HT1080 (cell line): ENCODE measurements around the gene FCGR3A. TPM values are rescaled to one million over a fixed set of nuclear protein-coding genes. Genes with fewer than 3 reads are reported as not detected.
"Not testable (repeated sequence)": the region's sequence is repeated elsewhere in the genome, so short reads cannot be mapped to it uniquely, and the experiment has no call there.

ENCODE experiments used
- DNase-seq: peaks from one replicate; pipeline ENCODE4 v3.0.0-alpha.2; 2015; ENCODE audit warnings: low read depth
- total RNA-seq: library from RNA; depleted of rRNA; stranded (reverse); fragments of >200 nt; shearing (Covaris generic); gene quantifications from 2 replicates; pipeline ENCODE4 v1.2.3, GENCODE V29; 2014

FCGR3A gene
- total RNA-seq, 1 experiment from 2014 or later: not detected

GRCh38 chr1:161556990-161557389, 7.4 kb upstream of the FCGR3A start:
- DNase-seq: not testable (repeated sequence)

- not testable (repeated sequence) for DNase-seq
Observed at GRCh38 chr1:161556143-161556542, 6.5 kb upstream of the FCGR3A start.

- not testable (repeated sequence) for DNase-seq
Observed at GRCh38 chr1:161554815-161555417, 5.3 kb upstream of the FCGR3A start.

GRCh38 chr1:161554340-161554739, 4.7 kb upstream of the FCGR3A start:
- DNase-seq: not testable (repeated sequence)

- DNase-seq: not testable (repeated sequence)
Observed at GRCh38 chr1:161553631-161554030, 4.0 kb upstream of the FCGR3A start.

- not testable (repeated sequence) for DNase-seq
Observed at GRCh38 chr1:161550942-161551341, 1.3 kb upstream of the FCGR3A start.

- not testable (repeated sequence) for DNase-seq
Observed at GRCh38 chr1:161548749-161549406, 740 bp downstream of the FCGR3A start.

GRCh38 chr1:161547995-161548741, 1.4 kb downstream of the FCGR3A start:
- DNase-seq: not testable (repeated sequence)

- not testable (repeated sequence) for DNase-seq
Observed at GRCh38 chr1:161545005-161545731, 4.5 kb downstream of the FCGR3A start.

GRCh38 chr1:161543125-161543524, 6.5 kb downstream of the FCGR3A start:
- not testable (repeated sequence) for DNase-seq

- DNase-seq: not testable (repeated sequence)
Observed at GRCh38 chr1:161542091-161542559, 7.5 kb downstream of the FCGR3A start.

GRCh38 chr1:161540570-161540960, 9.1 kb downstream of the FCGR3A start:
- not testable (repeated sequence) for DNase-seq

GRCh38 chr1:161539731-161540569, 9.7 kb downstream of the FCGR3A start:
- DNase-seq: peak; percentile 97

GRCh38 chr1:161538925-161539479, 10.6 kb downstream of the FCGR3A start:
- not testable (repeated sequence) for DNase-seq

- not testable (repeated sequence) for DNase-seq
Observed at GRCh38 chr1:161537068-161537669, 12.4 kb downstream of the FCGR3A start.

- not testable (repeated sequence) for DNase-seq
Observed at GRCh38 chr1:161532644-161533567, 16.7 kb downstream of the FCGR3A start.

- no peak for DNase-seq
Observed at GRCh38 chr1:161531986-161532643, 17.5 kb downstream of the FCGR3A start.
